Uterus (tissue), 4 donors: ENCODE measurements around the gene MSH3. TPM values are rescaled to one million over a fixed set of nuclear protein-coding genes. Genes with fewer than 3 reads are reported as not detected.

Experiments used
- DNase-seq, 2 donors: peaks; one replicate each; pipeline ENCODE4 v3.0.0-alpha.2; 2019 to 2020
- H3K27ac ChIP-seq, 2 donors: fragments of 200-600 bp; sonication (generic); 1 replicate in 1 of 2; 2 replicates in 1 of 2; pipeline ENCODE4 v1.5.1; 2016 to 2018
- H3K27me3 ChIP-seq, 2 donors: fragments of 200-600 bp; sonication (generic); one replicate each; pipeline ENCODE4 v1.5.1; 2018 to 2019; ENCODE audit warnings: control low read depth in 1 of 2
- H3K36me3 ChIP-seq, 2 donors: fragments of 200-600 bp; sonication (generic); one replicate each; pipeline ENCODE4 v1.5.1; 2019; ENCODE audit warnings: control low read depth in 1 of 2
- H3K4me1 ChIP-seq, 2 donors: fragments of 200-600 bp; sonication (generic); one replicate each; pipeline ENCODE4 v1.5.1; 2018 to 2019; ENCODE audit warnings: control low read depth in 1 of 2
- H3K4me3 ChIP-seq, 2 donors: fragments of 200-600 bp; sonication (generic); 1 replicate in 1 of 2; 2 replicates in 1 of 2; pipeline ENCODE4 v1.5.1; 2018 to 2019; ENCODE audit warnings: mild to moderate bottlenecking in 1 of 2
- H3K9me3 ChIP-seq, 2 donors: fragments of 200-600 bp; sonication (generic); one replicate each; pipeline ENCODE4 v1.5.1; 2019; ENCODE audit warnings: control low read depth in 1 of 2
- CTCF ChIP-seq, 4 experiments: fragments of 200-600 bp in 2 of 4; fragments of 450-650 bp in 2 of 4; sonication (generic) in 2 of 4; IDR thresholded peaks; one replicate each; pipeline ENCODE4 v1.5.1; 2016 to 2019; ENCODE audit warnings: antibody characterized with exemption in 4 of 4, mild to moderate bottlenecking in 2 of 4, moderate library complexity in 1 of 4
- POLR2A ChIP-seq, 2 donors: fragments of 450-650 bp; IDR thresholded peaks; one replicate each; pipeline ENCODE4 v1.6.1; 2016; ENCODE audit warnings: antibody characterized with exemption in 2 of 2, mild to moderate bottlenecking in 1 of 2, moderate library complexity in 1 of 2
- intact Hi-C: fragments of 100-400 bp; cut with DNase I; formaldehyde crosslinking; loops from one replicate; pipeline ENCODE4 v1.15.1; 2023; ENCODE audit warnings: low total_unique reads
- total RNA-seq, 4 donors: library from RNA; depleted of rRNA in 3 of 4; stranded (reverse); fragments of >200 nt in 3 of 4; gene quantifications; one replicate each; pipeline versions ENCODE4 v1.1.0 to v1.2.4, GENCODE V29; 2014 to 2023
- donor health status: DM: yes; HTN: yes; CAD: no.

Gene MSH3
- total RNA-seq, 4 donors from 2014 or later, result 6.4 to 34.3 (median 16.3) TPM

- no peaks in the 10 kb centered on the region for H3K4me1 ChIP-seq
- H3K9me3 ChIP-seq, result no peaks in the 10 kb centered on the region
- TF ChIP-seq POLR2A (IDR thresholded peaks at IDR 0.05) (no peak), CTCF (IDR thresholded peaks at IDR 0.05) (no peak)
- H3K36me3 ChIP-seq, result no peaks in the 10 kb centered on the region
- DNase-seq, result no peak
- no peaks in the 10 kb centered on the region for H3K27me3 ChIP-seq
- H3K4me3 ChIP-seq, result no peak overlapping the region
- H3K27ac ChIP-seq, result no peak overlapping the region
- intact Hi-C loops, result no loop called here
These were observed 145.1 kb downstream of the MSH3 start for GRCh38 chr5:80799573-80799972.

DNA sequence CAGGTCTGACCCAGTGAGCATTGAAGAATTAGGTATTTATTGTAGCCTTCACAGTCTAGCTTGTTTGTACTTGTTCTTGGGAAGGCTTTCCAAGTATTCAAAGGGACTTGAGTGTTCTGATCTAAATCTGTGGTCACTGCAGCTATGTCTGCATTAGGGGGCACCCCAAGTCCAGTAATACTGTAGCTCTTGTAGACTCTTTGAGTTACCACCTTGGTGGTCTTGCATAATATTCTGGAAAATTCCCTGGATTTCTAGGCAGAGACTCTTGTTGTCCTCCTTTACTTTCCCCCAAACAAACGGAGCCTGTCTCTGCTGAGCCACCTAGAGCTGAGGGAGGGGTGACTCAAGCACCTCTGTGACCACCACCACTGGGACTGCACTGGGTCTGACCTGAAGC, 149.9 kb downstream of the MSH3 start:
- H3K27ac ChIP-seq, result no peak overlapping the region
- no peaks in the 10 kb centered on the region for H3K36me3 ChIP-seq
- TF ChIP-seq CTCF (IDR thresholded peaks at IDR 0.05), result no peak
- no peak for TF ChIP-seq POLR2A (IDR thresholded peaks at IDR 0.05)
- intact Hi-C loops, result no loop called here
- H3K27me3 ChIP-seq, result no peaks in the 10 kb centered on the region
- no peak for DNase-seq
- no peaks in the 10 kb centered on the region for H3K4me1 ChIP-seq
- H3K4me3 ChIP-seq, result no peak overlapping the region
- H3K9me3 ChIP-seq, result no peaks in the 10 kb centered on the region

DNA sequence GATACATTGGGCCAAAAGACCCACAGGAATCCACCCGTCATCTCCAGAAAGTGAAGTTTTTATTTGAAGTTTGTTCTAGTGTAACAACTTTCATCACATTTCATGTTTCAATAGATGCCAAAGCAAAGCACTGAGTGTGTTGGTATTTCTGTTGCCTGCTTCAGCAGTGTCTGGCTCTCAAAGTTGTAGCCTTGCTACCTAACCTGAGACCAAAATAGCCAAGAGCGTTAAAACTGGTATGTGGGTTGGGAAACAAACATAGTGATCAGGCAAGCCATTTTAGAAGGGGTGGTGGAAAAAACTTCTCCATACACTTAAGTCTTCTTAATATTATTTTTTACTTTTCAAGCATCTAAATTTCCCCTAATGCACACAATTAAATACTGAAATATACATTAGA, 150.6 kb downstream of the MSH3 start:
- TF ChIP-seq CTCF (IDR thresholded peaks at IDR 0.05) (no peak), POLR2A (IDR thresholded peaks at IDR 0.05) (no peak)
- no peaks in the 10 kb centered on the region for H3K9me3 ChIP-seq
- H3K36me3 ChIP-seq, result no peaks in the 10 kb centered on the region
- no peaks in the 10 kb centered on the region for H3K27me3 ChIP-seq
- H3K4me3 ChIP-seq, result no peak overlapping the region
- H3K27ac ChIP-seq, result no peak overlapping the region
- DNase-seq, result no peak
- intact Hi-C loops, result no loop called here
- no peaks in the 10 kb centered on the region for H3K4me1 ChIP-seq

GRCh38 chr5:80806929-80807328, 152.5 kb downstream of the MSH3 start:
- Histone ChIP-seq H3K27ac (no peak overlapping the region), H3K9me3 (no peaks in the 10 kb centered on the region), H3K4me3 (no peak overlapping the region), H3K36me3 (no peaks in the 10 kb centered on the region), H3K27me3 (no peaks in the 10 kb centered on the region), H3K4me1 (no peaks in the 10 kb centered on the region)
- intact Hi-C loops, result no loop called here
- no peak for DNase-seq
- TF ChIP-seq CTCF (IDR thresholded peaks at IDR 0.05) (no peak), POLR2A (IDR thresholded peaks at IDR 0.05) (no peak)

DNA sequence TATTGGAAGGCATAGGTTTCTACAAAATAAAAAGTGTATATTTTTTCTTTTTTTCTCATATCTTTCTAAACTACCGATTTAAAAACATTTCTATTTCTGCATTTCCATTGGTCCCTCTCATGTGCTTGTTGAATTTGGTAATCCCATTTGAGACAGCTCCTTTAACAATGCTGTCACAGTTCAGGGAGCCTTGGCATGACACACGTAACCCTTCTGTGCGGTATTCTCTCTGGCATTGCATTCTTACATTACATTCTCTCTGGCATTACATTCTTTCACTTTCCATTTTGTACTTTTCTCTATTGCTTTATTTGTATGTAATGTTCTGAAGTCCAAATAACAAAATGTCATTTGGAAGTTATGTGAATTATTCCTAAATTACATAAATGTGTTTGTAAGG, 155.0 kb downstream of the MSH3 start:
- Histone ChIP-seq H3K27ac (no peak overlapping the region), H3K4me3 (no peak overlapping the region), H3K4me1 (no peaks in the 10 kb centered on the region), H3K36me3 (no peaks in the 10 kb centered on the region), H3K9me3 (no peaks in the 10 kb centered on the region), H3K27me3 (no peaks in the 10 kb centered on the region)
- DNase-seq, result no peak
- intact Hi-C loops, result no loop called here
- no peak for TF ChIP-seq CTCF (IDR thresholded peaks at IDR 0.05)
- no peak for TF ChIP-seq POLR2A (IDR thresholded peaks at IDR 0.05)
